HEK293T (cell line): Measurements from ENCODE around the gene DERL3.

Experiments
- CTCF ChIA-PET: fragments of 350-600 bp; formaldehyde crosslinking; extraction: SDS; loops from one replicate; lab custom pipeline; 2021; ENCODE audit warnings: antibody characterized with exemption, inconsistent platforms; lab: Yijun Ruan, JAX
- POLR2A ChIA-PET: fragments of 350-600 bp; formaldehyde crosslinking; extraction: SDS; loops from one replicate; lab custom pipeline; 2020; ENCODE audit warnings: antibody characterized with exemption, inconsistent platforms; lab: Yijun Ruan, JAX
- DNase-seq: peaks from one replicate; pipeline ENCODE4 v3.0.0; 2012; ENCODE audit warnings: mixed read lengths; ENCODE audit errors: extremely low spot score
- ARNT ChIP-seq: fragments of 450-650 bp; IDR thresholded peaks from 2 replicates; pipeline ENCODE4 v1.6.1; 2017; ENCODE audit warnings: mild to moderate bottlenecking
- BHLHE40 ChIP-seq: fragments of 450-650 bp; IDR thresholded peaks from 2 replicates; pipeline ENCODE4 v1.6.1; 2016; ENCODE audit warnings: mild to moderate bottlenecking, moderate library complexity, borderline replicate concordance
- CTBP1 ChIP-seq: fragments of 450-650 bp; IDR thresholded peaks from 2 replicates; pipeline ENCODE4 v1.6.1; 2016; ENCODE audit warnings: borderline replicate concordance
- ELF4 ChIP-seq: fragments of 450-650 bp; IDR thresholded peaks from 2 replicates; pipeline ENCODE4 v1.6.1; 2017; ENCODE audit warnings: antibody characterized with exemption
- FOXA1 ChIP-seq: fragments of 450-650 bp; IDR thresholded peaks from 2 replicates; pipeline ENCODE4 v1.6.1; 2016; ENCODE audit warnings: mild to moderate bottlenecking
- FOXK2 ChIP-seq: fragments of 450-650 bp; IDR thresholded peaks from 2 replicates; pipeline ENCODE4 v1.6.1; 2016; ENCODE audit warnings: mild to moderate bottlenecking
- FOXM1 ChIP-seq: fragments of 450-650 bp; IDR thresholded peaks from 2 replicates; pipeline ENCODE4 v1.6.1; 2017; ENCODE audit warnings: mild to moderate bottlenecking, borderline replicate concordance
- HDGF ChIP-seq: fragments of 450-650 bp; IDR thresholded peaks from 2 replicates; pipeline ENCODE4 v1.6.1; 2017; ENCODE audit warnings: antibody characterized with exemption, borderline replicate concordance
- L3MBTL2 ChIP-seq: fragments of 450-650 bp; conservative IDR thresholded peaks from 2 replicates; pipeline ENCODE4 v1.6.1; 2016; ENCODE audit warnings: mild to moderate bottlenecking
- LEF1 ChIP-seq: fragments of 450-650 bp; IDR thresholded peaks from 2 replicates; pipeline ENCODE4 v1.6.1; 2017; ENCODE audit warnings: mild to moderate bottlenecking, borderline replicate concordance
- NFRKB ChIP-seq: fragments of 450-650 bp; IDR thresholded peaks from 2 replicates; pipeline ENCODE4 v1.6.1; 2016; ENCODE audit warnings: mild to moderate bottlenecking, moderate library complexity
- PKNOX1 ChIP-seq: fragments of 450-650 bp; IDR thresholded peaks from 2 replicates; pipeline ENCODE4 v1.6.1; 2016
- SP1 ChIP-seq: fragments of 450-650 bp; IDR thresholded peaks from 2 replicates; pipeline ENCODE4 v1.6.1; 2017
- SUZ12 ChIP-seq: fragments of 450-650 bp; IDR thresholded peaks from 2 replicates; pipeline ENCODE4 v1.6.1; 2016; ENCODE audit warnings: mild to moderate bottlenecking
- TARDBP ChIP-seq: fragments of 450-650 bp; IDR thresholded peaks from 2 replicates; pipeline ENCODE4 v1.6.1; 2016
- ZNF384 ChIP-seq: fragments of 450-650 bp; IDR thresholded peaks from 2 replicates; pipeline ENCODE4 v1.6.1; 2016

DERL3 gene

GRCh38 chr22:23844739-23845202 lies 6.0 kb upstream of the DERL3 start:
- POLR2A ChIA-PET, result interaction anchor here (1.4 to 3.1 kb wide), 2 partner anchors 13 to 74 kb away, joined by 6 to 48 read pairs; partner anchors contain the start of gene SLC2A11
- no peak for TF ChIP-seq CTBP1
- no peak for TF ChIP-seq L3MBTL2
- no peak for TF ChIP-seq FOXK2
- no peak for TF ChIP-seq ARNT
- TF ChIP-seq ZNF384, result no peak
- TF ChIP-seq BHLHE40, result no peak
- no peak for TF ChIP-seq FOXA1
- TF ChIP-seq SP1, result no peak
- TF ChIP-seq SUZ12, result no peak
- TF ChIP-seq FOXM1, result no peak
- TF ChIP-seq ELF4, result no peak
- no peak for TF ChIP-seq TARDBP
- TF ChIP-seq PKNOX1, result no peak
- no peak for TF ChIP-seq NFRKB
- no peak for TF ChIP-seq LEF1
- CTCF ChIA-PET, result interaction anchor here (1.1 kb wide), 1 partner anchor 77 kb away, joined by 3 read pairs; the partner anchor contains the start of gene CHCHD10
- DNase-seq, result no peak

DNA sequence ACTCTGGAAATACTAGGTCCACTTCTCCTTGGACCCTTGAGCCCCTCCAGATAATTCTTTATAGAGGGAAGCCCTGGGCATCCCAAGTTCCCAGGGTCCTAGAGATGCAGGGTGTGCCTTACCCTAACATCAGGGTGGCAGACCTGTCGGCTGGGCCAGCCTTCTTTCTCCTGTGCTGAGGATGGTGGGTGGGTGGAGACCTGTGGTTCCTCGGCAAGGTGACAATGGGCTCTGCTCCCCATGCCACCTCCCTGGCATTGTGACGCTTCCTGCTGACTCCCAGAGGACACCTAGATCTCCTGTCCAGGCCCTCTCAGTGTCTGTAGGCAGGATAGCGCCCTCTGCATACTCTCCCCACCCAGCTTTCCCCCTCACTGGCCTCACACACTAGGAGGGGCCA lies 3.8 kb upstream of the DERL3 start:
- TF ChIP-seq TARDBP (no peak), SUZ12 (no peak), BHLHE40 (no peak)
- CTCF ChIA-PET, result no interaction called here
- POLR2A ChIA-PET, result interaction anchor here (1.6 kb wide), 1 partner anchor 15 kb away, joined by 6 read pairs; the partner anchor contains the start of gene SLC2A11
- DNase-seq, result no peak

- POLR2A ChIA-PET, result no interaction called here
- CTCF ChIA-PET, result no interaction called here
- TF ChIP-seq SUZ12 (no peak), BHLHE40 (no peak), NFRKB (no peak), LEF1 (no peak), L3MBTL2 (no peak), TARDBP (no peak)
- DNase-seq, result no peak
These were observed 3.1 kb upstream of the DERL3 start for GRCh38 chr22:23841736-23842445.

DNA sequence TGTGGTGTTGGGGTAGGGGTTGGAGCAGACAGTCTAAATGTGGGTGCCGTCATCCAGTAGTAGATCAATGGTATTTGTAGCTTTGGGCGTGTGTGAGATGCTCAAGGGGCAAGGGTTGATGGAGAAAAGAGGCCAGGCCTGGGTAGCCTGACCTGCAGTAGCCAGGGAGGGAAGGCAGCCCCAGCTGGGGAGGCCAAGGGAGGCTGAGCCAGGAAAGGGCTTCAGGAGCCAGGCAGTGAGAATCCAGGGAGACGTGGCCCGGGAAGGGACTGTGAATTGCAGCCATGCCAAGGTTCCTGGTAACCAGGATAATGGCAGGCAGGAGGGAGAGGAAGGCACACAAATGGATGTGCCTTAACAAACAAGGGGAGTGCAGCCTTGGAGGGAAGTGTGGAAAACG lies 2.5 kb upstream of the DERL3 start:
- TF ChIP-seq ELF4, result no peak
- no peak for DNase-seq
- CTCF ChIA-PET, result no interaction called here
- POLR2A ChIA-PET, result no interaction called here

DNA sequence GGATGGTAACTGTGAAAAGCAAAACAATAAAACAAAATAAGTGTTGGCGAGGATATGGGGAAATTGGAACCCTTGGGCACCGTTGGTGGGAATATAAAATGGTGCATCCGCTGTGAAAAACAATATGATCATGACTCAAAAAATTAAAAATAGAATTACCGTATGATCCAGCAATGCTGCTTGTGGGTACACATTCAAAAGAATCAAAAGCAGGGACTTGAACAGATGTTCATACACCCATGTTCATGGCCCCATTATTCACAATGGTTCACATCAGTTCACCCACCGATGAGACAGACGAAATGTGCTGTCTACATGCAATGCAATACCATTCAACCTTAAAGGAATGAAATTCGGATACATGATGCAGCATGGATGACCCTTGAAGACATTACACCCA lies 1.2 kb upstream of the DERL3 start:
- POLR2A ChIA-PET, result interaction anchor here (1.0 kb wide), 1 partner anchor 17 kb away, joined by 3 read pairs; the partner anchor contains the start of gene SLC2A11
- CTCF ChIA-PET, result no interaction called here
- TF ChIP-seq ELF4 (no peak), HDGF (no peak), ZNF384 (no peak), FOXM1 (no peak), SP1 (no peak), LEF1 (no peak), TARDBP (no peak), BHLHE40 (no peak), NFRKB (no peak)
- DNase-seq, result no peak

DNA sequence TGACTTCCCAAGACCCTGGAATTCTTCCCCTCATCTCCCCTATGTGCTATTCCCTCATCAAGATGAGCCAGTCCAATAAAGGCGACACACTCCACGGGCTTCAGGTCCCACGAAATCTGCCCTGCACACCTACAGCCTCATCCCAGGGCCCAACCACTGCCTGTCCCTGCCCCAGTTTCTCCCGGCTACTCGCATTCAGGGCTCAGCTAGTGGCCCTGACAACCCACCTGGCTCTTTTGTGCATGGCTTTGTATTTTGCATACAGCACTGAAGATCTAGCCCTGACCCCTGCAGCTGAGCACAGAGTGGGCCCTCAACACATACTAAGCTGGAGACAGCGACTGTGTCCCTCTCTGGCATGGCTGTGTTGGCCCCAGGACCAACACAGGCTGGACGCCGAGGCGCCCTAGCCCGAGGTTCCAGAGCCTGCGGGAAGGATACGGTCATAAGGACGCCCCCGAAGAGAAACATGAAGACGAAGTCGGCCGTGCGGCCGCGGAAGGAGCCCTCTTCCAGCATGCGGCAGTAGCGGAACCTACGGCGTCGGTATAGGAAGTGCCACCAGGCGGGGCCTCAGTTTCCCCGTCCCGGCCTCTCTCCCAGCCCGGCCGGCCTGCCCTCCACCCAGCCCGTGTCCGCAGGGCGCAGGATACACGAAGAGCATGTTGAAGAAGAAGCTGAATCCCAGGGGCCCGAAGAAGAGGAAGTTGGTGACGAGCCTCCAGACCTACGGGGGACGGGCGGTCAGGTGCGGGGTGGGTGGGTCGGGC lies 710 bp downstream of the DERL3 start:
- ChIA-PET CTCF (interaction anchor here (3.5 kb wide), 1 partner anchor 11 kb away, joined by 11 read pairs; no protein-coding TSS in a partner anchor), POLR2A (interaction anchor here (0.7 to 2.5 kb wide), 3 partner anchors 20 to 56 kb away, joined by 3 to 13 read pairs (median 4); partner anchors contain the start of genes MIF and SLC2A11)
- TF ChIP-seq L3MBTL2, result no peak
- TF ChIP-seq TARDBP, result no peak
- no peak for TF ChIP-seq HDGF
- no peak for TF ChIP-seq CTBP1
- TF ChIP-seq ZNF384, result no peak
- no peak for TF ChIP-seq FOXK2
- TF ChIP-seq NFRKB, result no peak
- no peak for TF ChIP-seq FOXA1
- no peak for DNase-seq

DNA sequence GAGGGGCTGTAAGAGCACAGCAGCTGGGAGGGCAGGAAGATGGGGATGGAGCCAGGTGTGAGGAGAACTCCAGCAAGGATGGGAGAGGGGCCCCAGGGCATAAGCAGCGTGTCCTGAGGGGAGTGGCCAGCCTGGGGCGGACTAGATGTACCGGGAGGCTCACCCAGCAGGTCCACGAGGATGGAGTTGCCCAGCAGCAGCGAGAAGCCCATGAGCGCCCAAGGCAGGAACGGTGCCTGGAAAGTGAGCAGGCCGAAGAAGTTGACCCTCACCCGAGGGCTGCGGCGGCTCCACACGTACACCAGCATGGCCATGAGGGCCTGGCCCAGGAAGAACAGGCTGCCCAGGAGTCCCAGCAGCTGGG lies 1.3 kb downstream of the DERL3 start:
- ChIA-PET CTCF (interaction anchor here (3.5 kb wide), 1 partner anchor 12 kb away, joined by 11 read pairs; no protein-coding TSS in a partner anchor), POLR2A (interaction anchor here (2.5 kb wide), 1 partner anchor 20 kb away, joined by 13 read pairs; the partner anchor contains the start of gene SLC2A11)
- no peak for DNase-seq
- TF ChIP-seq FOXK2 (no peak), FOXA1 (no peak), PKNOX1 (no peak), HDGF (no peak), L3MBTL2 (no peak), ELF4 (no peak), CTBP1 (no peak), ZNF384 (no peak), SP1 (no peak), BHLHE40 (no peak), SUZ12 (no peak), NFRKB (no peak)
